HFF-Myc (cell line): ENCODE data around the gene NCR3LG1.

Source experiments
- DNase-seq: peaks from one replicate; pipeline ENCODE4 v3.0.0-alpha.2; 2011; ENCODE audit warnings: low read depth; ENCODE audit errors: extremely low read depth
- H3K4me3 ChIP-seq: replicated peaks from 2 replicates; pipeline ENCODE4 v1.5.1; 2011; ENCODE audit warnings: low read depth, mild to moderate bottlenecking, control low read depth, low read length
- TF ChIP-seq, protein P1 (sequence below): IDR thresholded peaks from 2 replicates; pipeline ENCODE4 v1.5.1; 2012; ENCODE audit warnings: mild to moderate bottlenecking, low read depth, low read length, control low read depth; ENCODE audit errors: missing control alignments

The NCR3LG1 gene

GRCh38 chr11:17381156-17381555 lies 29.6 kb downstream of the NCR3LG1 start:
- H3K4me3 ChIP-seq: no peak overlapping the region
- TF ChIP-seq, protein P1, sequence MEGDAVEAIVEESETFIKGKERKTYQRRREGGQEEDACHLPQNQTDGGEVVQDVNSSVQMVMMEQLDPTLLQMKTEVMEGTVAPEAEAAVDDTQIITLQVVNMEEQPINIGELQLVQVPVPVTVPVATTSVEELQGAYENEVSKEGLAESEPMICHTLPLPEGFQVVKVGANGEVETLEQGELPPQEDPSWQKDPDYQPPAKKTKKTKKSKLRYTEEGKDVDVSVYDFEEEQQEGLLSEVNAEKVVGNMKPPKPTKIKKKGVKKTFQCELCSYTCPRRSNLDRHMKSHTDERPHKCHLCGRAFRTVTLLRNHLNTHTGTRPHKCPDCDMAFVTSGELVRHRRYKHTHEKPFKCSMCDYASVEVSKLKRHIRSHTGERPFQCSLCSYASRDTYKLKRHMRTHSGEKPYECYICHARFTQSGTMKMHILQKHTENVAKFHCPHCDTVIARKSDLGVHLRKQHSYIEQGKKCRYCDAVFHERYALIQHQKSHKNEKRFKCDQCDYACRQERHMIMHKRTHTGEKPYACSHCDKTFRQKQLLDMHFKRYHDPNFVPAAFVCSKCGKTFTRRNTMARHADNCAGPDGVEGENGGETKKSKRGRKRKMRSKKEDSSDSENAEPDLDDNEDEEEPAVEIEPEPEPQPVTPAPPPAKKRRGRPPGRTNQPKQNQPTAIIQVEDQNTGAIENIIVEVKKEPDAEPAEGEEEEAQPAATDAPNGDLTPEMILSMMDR: no peak
- DNase-seq: no peak

DNA sequence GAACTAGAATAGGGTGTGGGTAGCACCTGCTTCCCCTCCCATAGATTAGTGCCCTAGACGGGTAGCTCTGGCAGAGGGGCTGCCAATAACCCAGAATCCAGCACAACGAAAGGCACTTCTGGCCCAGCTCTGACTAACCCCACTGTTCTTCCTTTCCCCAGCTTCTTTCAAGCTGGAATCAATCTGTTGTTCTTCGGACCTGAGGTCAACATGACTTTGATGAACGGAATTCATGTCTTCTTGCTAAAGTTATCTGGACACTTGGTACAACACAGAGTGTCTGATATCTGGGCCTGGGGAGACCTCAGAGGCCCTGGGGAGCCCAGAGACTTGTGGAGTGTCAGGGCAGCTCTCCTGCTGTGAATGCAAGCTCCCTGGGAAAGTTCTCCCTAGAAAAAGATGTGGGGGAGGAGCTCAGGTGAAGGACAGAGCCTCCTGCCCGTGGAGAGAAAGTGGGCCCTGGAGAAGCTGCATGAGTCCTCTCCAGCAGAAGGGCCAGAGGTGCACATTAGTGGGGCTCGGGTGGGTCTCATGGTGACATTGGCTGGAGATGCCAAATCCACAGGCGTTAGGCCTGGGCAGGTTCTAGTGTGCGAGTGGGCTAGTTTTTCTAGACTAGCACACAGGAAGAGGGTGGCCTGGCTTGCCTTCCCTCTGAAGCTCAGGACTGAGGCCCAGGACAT lies 30.6 kb downstream of the NCR3LG1 start:
- TF ChIP-seq, protein P1: no peak

DNA sequence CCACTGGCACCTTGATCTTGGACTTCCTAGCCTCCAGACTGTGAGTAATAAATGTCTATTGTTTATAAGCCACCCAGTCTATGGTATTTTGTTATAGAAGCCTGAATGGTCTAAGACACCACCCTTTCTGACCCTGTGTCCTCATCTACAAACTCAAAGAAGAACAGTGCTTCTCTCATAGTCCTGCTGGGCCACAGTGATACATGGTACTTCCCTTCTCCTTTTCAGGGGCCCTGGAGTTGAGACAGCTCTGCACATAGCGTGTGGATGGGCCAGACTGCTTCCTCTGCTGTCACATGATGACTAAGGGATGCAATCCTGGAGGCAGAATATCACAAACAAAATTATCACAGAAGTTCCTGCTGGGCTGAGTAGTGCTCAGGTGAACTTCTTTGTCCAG lies 31.9 kb downstream of the NCR3LG1 start:
- TF ChIP-seq, protein P1: no peak
- no peak overlapping the region for H3K4me3 ChIP-seq
- no peak for DNase-seq

More for the DNA sequence above, 30.6 kb downstream of the NCR3LG1 start:
- no peak for DNase-seq
- H3K4me3 ChIP-seq: no peak overlapping the region

DNA sequence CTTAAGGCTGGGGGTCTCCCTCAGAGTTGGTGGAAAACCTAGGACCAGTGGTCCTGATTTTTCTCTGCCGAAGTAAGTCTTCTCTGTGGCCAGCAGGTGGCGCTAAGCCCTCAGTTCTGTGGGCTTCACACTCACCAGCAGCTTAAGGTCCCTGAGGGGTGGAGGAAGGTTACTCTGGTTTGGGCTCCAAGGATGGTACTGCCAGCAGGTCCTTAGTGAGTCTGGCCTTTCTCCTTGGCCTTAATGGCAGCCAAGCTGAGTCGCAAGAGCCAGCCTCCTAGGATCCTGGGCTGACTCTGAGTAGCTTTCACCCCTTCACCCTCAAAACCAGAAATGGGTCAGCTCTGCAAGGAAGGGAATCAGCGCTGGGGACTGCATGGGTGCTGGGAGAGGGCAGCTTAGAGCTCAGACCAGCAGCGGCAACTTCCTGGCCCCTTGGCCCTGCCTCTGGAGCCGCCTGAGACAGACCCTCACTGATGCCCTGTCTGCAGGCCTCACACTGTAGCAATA lies 32.5 kb downstream of the NCR3LG1 start:
- no peak overlapping the region for H3K4me3 ChIP-seq
- TF ChIP-seq, protein P1: peak; percentile 94
- DNase-seq: peak; percentile 52

- DNase-seq: no peak
- TF ChIP-seq, protein P1: no peak
- no peak overlapping the region for H3K4me3 ChIP-seq
These were observed 33.9 kb downstream of the NCR3LG1 start for GRCh38 chr11:17385492-17385891.

GRCh38 chr11:17385926-17386325 lies 34.3 kb downstream of the NCR3LG1 start:
- no peak overlapping the region for H3K4me3 ChIP-seq
- no peak for DNase-seq
- TF ChIP-seq, protein P1: no peak
